A673 (cell line): ENCODE measurements around the gene ANKUB1. TPM values are rescaled to one million over a fixed set of nuclear protein-coding genes. Genes with fewer than 3 reads are reported as not detected.

Experiments used
- BruUV-seq: library from RNA; stranded (reverse); fragments of 400-500 nt; replicated peaks from 2 replicates; lab custom pipeline; 2021; lab: Mats Ljungman, UMichigan
- CTCF ChIA-PET: fragments of 300-600 bp; sonication (Branson Sonifier 250); formaldehyde crosslinking; loops from one replicate; lab custom pipeline; 2022; ENCODE audit warnings: antibody characterized with exemption; lab: Charles Lee
- POLR2A ChIA-PET: fragments of 300-600 bp; sonication (Branson Sonifier 250); formaldehyde crosslinking; loops from one replicate; lab custom pipeline; 2022; ENCODE audit warnings: antibody characterized with exemption; ENCODE audit not compliant: low non-redundant PET; lab: Charles Lee
- DNase-seq: peaks from one replicate; pipeline ENCODE4 v3.0.0-alpha.2; 2015; ENCODE audit warnings: low spot score
- H3K27ac ChIP-seq: fragments of 200-600 bp; sonication (generic); 2 replicates; pipeline ENCODE4 v1.5.1; 2016; ENCODE audit warnings: mixed run types, low read depth, mild to moderate bottlenecking, mixed read lengths, antibody characterized with exemption, low read length; ENCODE audit not compliant: poor library complexity, severe bottlenecking
- H3K27me3 ChIP-seq: fragments of 200-600 bp; sonication (generic); replicated peaks from 2 replicates; pipeline ENCODE4 v1.6.1; 2017; ENCODE audit warnings: mixed run types, low read depth, mild to moderate bottlenecking, mixed read lengths, antibody characterized with exemption, low read length; ENCODE audit not compliant: insufficient read depth, poor library complexity
- H3K36me3 ChIP-seq: fragments of 200-600 bp; sonication (generic); 2 replicates; pipeline ENCODE4 v1.6.1; 2016; ENCODE audit warnings: mixed run types, mild to moderate bottlenecking, mixed read lengths, antibody characterized with exemption, low read length; ENCODE audit not compliant: insufficient read depth, poor library complexity, severe bottlenecking
- H3K4me1 ChIP-seq: fragments of 200-600 bp; sonication (generic); 2 replicates; pipeline ENCODE4 v1.6.1; 2017; ENCODE audit warnings: mixed run types, mild to moderate bottlenecking, mixed read lengths, antibody characterized with exemption, low read length; ENCODE audit not compliant: insufficient read depth, poor library complexity, severe bottlenecking
- H3K4me3 ChIP-seq: fragments of 200-600 bp; sonication (generic); 2 replicates; pipeline ENCODE4 v1.5.1; 2016; ENCODE audit warnings: low read depth, mixed run types, mild to moderate bottlenecking, mixed read lengths, low read length; ENCODE audit not compliant: poor library complexity, severe bottlenecking
- H3K9me3 ChIP-seq: fragments of 200-600 bp; sonication (generic); 2 replicates; pipeline ENCODE4 v1.6.1; 2016; ENCODE audit warnings: mixed run types, low read depth, mild to moderate bottlenecking, mixed read lengths, antibody characterized with exemption, low read length; ENCODE audit not compliant: poor library complexity, severe bottlenecking
- EZH2 ChIP-seq: fragments of 200-600 bp; sonication (generic); IDR thresholded peaks from 2 replicates; pipeline ENCODE4 v1.6.1; 2017; ENCODE audit warnings: borderline replicate concordance, low read depth, mild to moderate bottlenecking, mixed read lengths, antibody characterized with exemption, low read length; ENCODE audit not compliant: poor library complexity, severe bottlenecking
- intact Hi-C: fragments of 100-400 bp; cut with micrococcal nuclease; formaldehyde crosslinking; loops from one replicate; pipeline ENCODE4 v1.10.0; 2022; ENCODE audit not compliant: unreplicated experiment
- total RNA-seq: library from RNA; stranded (reverse); gene quantifications from 2 replicates; pipeline ENCODE4 v1.2.3, GENCODE V29; 2021
- TF ChIP-seq, protein P1 (sequence below): fragments of 300-800, 200-600 bp; sonication (generic); conservative IDR thresholded peaks from 2 replicates; pipeline ENCODE4 v1.5.1; 2017; ENCODE audit warnings: low read depth, mild to moderate bottlenecking, antibody characterized with exemption, low read length, moderate library complexity, mixed read lengths

Gene ANKUB1
- total RNA-seq, 1 experiment from 2014 or later = not detected

DNA sequence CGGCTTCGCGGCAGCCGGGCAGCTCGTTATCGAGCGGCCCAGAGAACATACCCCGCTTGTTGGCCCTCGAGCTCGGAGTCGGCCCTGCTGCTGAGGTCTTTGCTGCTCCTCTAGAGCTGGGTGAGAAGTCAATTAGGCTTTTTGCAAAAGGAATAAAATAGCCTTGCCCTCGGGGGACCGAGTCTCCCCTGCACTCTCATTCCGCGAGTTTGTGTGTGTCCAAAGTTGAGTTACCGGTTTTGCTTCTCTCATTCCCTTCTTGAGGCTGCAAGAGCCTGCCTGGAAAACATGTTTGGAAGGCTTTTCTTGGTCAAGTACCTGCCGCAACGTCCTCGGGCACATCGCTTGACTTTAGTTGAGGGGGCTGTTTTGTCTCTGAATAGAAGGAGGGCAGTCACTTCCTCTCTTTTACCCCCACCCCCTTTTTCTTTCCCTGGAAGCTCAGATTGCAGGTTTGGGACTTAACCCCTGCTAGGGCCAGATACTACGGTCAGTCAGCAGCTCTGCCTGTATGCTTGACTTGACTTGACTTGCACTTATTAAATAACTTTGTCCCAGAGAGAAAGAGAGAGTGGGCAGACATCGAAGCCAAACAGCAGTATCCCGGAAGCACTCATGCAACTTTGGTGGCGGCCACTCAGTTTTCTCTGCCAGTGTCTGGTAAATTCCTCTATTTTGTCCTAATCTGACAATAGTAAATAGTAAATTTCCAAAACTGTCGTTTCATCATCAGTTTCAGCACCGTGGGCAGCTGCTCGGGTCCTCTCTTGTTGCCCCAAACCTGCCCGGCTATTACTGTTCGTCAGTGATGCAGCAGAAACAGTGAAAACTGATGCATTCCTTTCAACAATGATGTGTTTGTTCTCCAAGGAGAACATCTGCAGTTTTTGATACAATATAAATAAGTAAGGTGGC is 21.3 kb upstream of the ANKUB1 start:
- H3K4me1 ChIP-seq = peaks cover 18% of the 10 kb centered on the region
- peak; percentile 24 for DNase-seq
- POLR2A ChIA-PET = no interaction called here
- H3K27ac ChIP-seq = peak overlapping the region; percentile 87
- no peaks in the 10 kb centered on the region for H3K36me3 ChIP-seq
- no peaks in the 10 kb centered on the region for H3K9me3 ChIP-seq
- CTCF ChIA-PET = no interaction called here
- H3K27me3 ChIP-seq = no peaks in the 10 kb centered on the region
- TF ChIP-seq, protein P1, sequence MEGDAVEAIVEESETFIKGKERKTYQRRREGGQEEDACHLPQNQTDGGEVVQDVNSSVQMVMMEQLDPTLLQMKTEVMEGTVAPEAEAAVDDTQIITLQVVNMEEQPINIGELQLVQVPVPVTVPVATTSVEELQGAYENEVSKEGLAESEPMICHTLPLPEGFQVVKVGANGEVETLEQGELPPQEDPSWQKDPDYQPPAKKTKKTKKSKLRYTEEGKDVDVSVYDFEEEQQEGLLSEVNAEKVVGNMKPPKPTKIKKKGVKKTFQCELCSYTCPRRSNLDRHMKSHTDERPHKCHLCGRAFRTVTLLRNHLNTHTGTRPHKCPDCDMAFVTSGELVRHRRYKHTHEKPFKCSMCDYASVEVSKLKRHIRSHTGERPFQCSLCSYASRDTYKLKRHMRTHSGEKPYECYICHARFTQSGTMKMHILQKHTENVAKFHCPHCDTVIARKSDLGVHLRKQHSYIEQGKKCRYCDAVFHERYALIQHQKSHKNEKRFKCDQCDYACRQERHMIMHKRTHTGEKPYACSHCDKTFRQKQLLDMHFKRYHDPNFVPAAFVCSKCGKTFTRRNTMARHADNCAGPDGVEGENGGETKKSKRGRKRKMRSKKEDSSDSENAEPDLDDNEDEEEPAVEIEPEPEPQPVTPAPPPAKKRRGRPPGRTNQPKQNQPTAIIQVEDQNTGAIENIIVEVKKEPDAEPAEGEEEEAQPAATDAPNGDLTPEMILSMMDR = no peak
- TSS peak; percentile 38 for BruUV-seq
- peak overlapping the region; percentile 83 for H3K4me3 ChIP-seq
- intact Hi-C loops = no loop called here

DNA sequence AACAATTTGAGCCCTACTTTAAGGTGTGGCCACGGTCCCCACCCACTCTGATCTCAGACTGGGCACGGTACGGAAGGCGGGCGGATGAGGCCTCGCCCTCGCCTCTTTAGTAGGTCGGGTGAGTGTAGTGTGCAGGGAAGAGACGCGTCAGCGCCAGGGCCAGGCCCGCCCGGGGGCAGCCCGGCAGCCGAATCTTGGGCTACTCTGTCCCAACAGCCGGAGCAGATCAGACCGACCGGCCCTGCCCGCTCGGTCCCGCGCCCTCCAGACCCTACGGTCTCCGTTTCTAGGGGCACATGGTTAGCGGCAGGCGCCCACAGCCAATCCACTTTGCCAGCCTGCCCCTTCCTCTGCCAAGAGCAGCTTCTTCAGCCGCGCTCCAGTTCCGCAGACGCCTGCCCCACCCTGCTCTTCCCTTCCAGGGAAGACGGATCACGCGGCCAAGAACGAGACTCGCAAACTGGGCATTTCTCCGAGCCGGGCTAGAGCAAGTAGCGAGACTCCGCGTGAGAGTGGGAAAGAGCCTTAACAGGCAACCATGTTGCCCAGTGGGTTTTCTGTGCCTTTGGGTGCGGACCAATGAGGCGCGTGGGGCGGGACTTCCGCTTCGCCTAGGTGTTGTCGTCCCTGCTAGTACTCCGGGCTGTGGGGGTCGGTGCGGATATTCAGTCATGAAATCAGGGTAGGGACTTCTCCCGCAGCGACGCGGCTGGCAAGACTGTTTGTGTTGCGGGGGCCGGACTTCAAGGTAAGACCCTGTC is 20.4 kb upstream of the ANKUB1 start, which contains the start of gene RNF13:
Gene RNF13, plus strand, starts transcription at position 610 of the 761 bp plus-strand sequence. CDS start 32,812 bp downstream, outside the sequence.
- Histone ChIP-seq H3K27ac (peak within 1 kb of the TSS; percentile 87), H3K4me3 (peak within 1 kb of the TSS; percentile 83), H3K4me1 (peaks cover 18% of the 10 kb centered on the region), H3K27me3 (no peaks in the 10 kb centered on the region), H3K36me3 (no peaks in the 10 kb centered on the region), H3K9me3 (no peaks in the 10 kb centered on the region)
- CTCF ChIA-PET = no interaction called here
- intact Hi-C loops = no loop called here
- POLR2A ChIA-PET = no interaction called here
- peak; percentile 96 for DNase-seq
- no TSS peak for BruUV-seq
- TF ChIP-seq, protein P1 = no peak
- no peak for TF ChIP-seq EZH2

DNA sequence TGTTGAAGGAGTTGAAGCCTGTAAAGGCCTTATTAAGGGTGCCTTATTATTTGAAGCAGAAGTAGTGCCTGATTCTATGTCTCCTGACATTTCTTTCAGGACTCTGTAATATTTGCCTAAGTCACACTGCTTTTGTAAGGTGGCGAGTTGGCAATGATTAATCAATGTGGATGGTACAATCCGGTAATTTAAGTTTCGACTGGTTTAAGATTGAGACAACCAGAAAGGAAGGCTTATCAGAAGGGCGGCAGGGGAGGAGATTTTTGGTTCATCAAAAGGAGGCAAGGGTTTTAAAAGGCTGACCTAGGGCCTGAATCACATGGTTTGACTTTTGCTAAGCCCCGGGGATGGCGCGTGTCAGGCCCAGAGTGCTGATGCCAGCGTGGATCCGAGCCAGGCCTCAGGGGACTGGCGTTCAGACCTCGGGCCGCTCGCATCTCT is 19.8 kb upstream of the ANKUB1 start:
- Histone ChIP-seq H3K4me3 (peak overlapping the region; percentile 83), H3K27ac (peak overlapping the region; percentile 87), H3K4me1 (peaks cover 18% of the 10 kb centered on the region), H3K27me3 (no peaks in the 10 kb centered on the region), H3K36me3 (no peaks in the 10 kb centered on the region), H3K9me3 (no peaks in the 10 kb centered on the region)
- peak; percentile 3 for DNase-seq
- no TSS peak for BruUV-seq
- intact Hi-C loops = no loop called here
- no peak for TF ChIP-seq EZH2
- TF ChIP-seq, protein P1 = no peak
- ChIA-PET CTCF (no interaction called here), POLR2A (no interaction called here)
